Upper lobe of left lung (tissue), 6 donors: ENCODE measurements around the gene IGFBP5. TPM values are rescaled to one million over a fixed set of nuclear protein-coding genes. Genes with fewer than 3 reads are reported as not detected.

Experiments
- ATAC-seq, 2 donors: fragments of 200-7000 bp; cut with Tn5 transposase; one replicate each; pipeline ENCODE4 v1.9.1; 2022; ENCODE audit warnings: mild to moderate bottlenecking in 2 of 2, moderate library complexity in 2 of 2; ENCODE audit not compliant: low FRiP score in 2 of 2
- DNase-seq, 2 donors: peaks; one replicate each; pipeline ENCODE4 v3.0.0-alpha.2; 2019 to 2020
- H3K27ac ChIP-seq, 4 donors: fragments of 200-600 bp; sonication (generic); one replicate each; pipeline ENCODE4 v1.5.1; 2016 to 2019
- H3K27me3 ChIP-seq, 4 donors: fragments of 200-600 bp; sonication (generic); one replicate each; pipeline ENCODE4 v1.5.1; 2017 to 2019
- H3K36me3 ChIP-seq, 4 donors: fragments of 200-600 bp; sonication (generic); one replicate each; pipeline ENCODE4 v1.5.1; 2016 to 2019
- H3K4me1 ChIP-seq, 4 donors: fragments of 200-600 bp; sonication (generic); one replicate each; pipeline ENCODE4 v1.5.1; 2018 to 2019
- H3K4me3 ChIP-seq, 4 donors: fragments of 200-600 bp; sonication (generic); one replicate each; pipeline ENCODE4 v1.5.1; 2017 to 2019; ENCODE audit warnings: mild to moderate bottlenecking in 2 of 4, moderate library complexity in 1 of 4
- H3K9me3 ChIP-seq, 4 donors: fragments of 200-600 bp; sonication (generic); one replicate each; pipeline ENCODE4 v1.5.1; 2018 to 2019
- CTCF ChIP-seq, 6 experiments: fragments of 450-650 bp in 4 of 6; fragments of 200-600 bp in 2 of 6; sonication (generic) in 2 of 6; IDR thresholded peaks; one replicate each; pipeline ENCODE4 v1.5.1; 2016 to 2019; ENCODE audit warnings: antibody characterized with exemption in 6 of 6
- EP300 ChIP-seq, 4 donors: sonication (generic); formaldehyde crosslinking; IDR thresholded peaks; one replicate each; pipeline ENCODE4 v1.5.1; 2017; ENCODE audit warnings: antibody characterized with exemption in 4 of 4, control low read depth in 2 of 4
- POLR2A ChIP-seq, 4 donors: fragments of 450-650 bp; IDR thresholded peaks; one replicate each; pipeline ENCODE4 v1.5.1; 2016 to 2017; ENCODE audit warnings: antibody characterized with exemption in 4 of 4, mild to moderate bottlenecking in 2 of 4
- POLR2AphosphoS5 ChIP-seq, 2 donors: sonication (generic); formaldehyde crosslinking; IDR thresholded peaks; one replicate each; pipeline ENCODE4 v1.5.1; 2017; ENCODE audit warnings: antibody characterized with exemption in 2 of 2
- WGBS, 2 donors: methylation state at CpG; one replicate each; pipeline ENCODE4 v1.1.5; 2017 to 2018; 5-methylcytosine and 5-hydroxymethylcytosine counted together
- total RNA-seq, 6 donors: library from RNA; depleted of rRNA in 4 of 6; stranded (reverse); fragments of >200 nt in 4 of 6; gene quantifications; one replicate each; pipeline versions ENCODE4 v1.1.0 to v1.2.1, GENCODE V29; 2016 to 2021
- donor health status: DM: no; HTN: no; CAD: no; lungs with moderate emphysema.
- donor health status: DM: no; HTN: yes; CAD: no; lungs with severe emphysema.

Gene IGFBP5
- total RNA-seq, 6 donors from 2014 or later, result 41.9 to 304 (median 95.5) TPM

GRCh38 chr2:216636551-216637450, 58.5 kb downstream of the IGFBP5 start:
- no peaks in the 10 kb centered on the region for H3K36me3 ChIP-seq
- peaks cover 18 to 41% (median 33%) of the 10 kb centered on the region in 4 donors for H3K4me1 ChIP-seq
- peak; percentile 42 to 85 for DNase-seq
- no peak overlapping the region for H3K27ac ChIP-seq
- TF ChIP-seq CTCF (IDR thresholded peaks at IDR 0.05), result no peak
- TF ChIP-seq EP300 (IDR thresholded peaks at IDR 0.05), result no peak
- TF ChIP-seq POLR2A (IDR thresholded peaks at IDR 0.05), result no peak
- TF ChIP-seq POLR2AphosphoS5 (IDR thresholded peaks at IDR 0.05), result no peak
- peaks cover 0 to 11% (median 8%) of the 10 kb centered on the region in 4 donors for H3K27me3 ChIP-seq
- WGBS, 2 donors, result 36 to 45% methylated on average over 29 of the region's 29 CpGs
- H3K9me3 ChIP-seq, result no peaks in the 10 kb centered on the region
- ATAC-seq, result peak; percentile 38 to 64
- H3K4me3 ChIP-seq, result no peak overlapping the region

DNA sequence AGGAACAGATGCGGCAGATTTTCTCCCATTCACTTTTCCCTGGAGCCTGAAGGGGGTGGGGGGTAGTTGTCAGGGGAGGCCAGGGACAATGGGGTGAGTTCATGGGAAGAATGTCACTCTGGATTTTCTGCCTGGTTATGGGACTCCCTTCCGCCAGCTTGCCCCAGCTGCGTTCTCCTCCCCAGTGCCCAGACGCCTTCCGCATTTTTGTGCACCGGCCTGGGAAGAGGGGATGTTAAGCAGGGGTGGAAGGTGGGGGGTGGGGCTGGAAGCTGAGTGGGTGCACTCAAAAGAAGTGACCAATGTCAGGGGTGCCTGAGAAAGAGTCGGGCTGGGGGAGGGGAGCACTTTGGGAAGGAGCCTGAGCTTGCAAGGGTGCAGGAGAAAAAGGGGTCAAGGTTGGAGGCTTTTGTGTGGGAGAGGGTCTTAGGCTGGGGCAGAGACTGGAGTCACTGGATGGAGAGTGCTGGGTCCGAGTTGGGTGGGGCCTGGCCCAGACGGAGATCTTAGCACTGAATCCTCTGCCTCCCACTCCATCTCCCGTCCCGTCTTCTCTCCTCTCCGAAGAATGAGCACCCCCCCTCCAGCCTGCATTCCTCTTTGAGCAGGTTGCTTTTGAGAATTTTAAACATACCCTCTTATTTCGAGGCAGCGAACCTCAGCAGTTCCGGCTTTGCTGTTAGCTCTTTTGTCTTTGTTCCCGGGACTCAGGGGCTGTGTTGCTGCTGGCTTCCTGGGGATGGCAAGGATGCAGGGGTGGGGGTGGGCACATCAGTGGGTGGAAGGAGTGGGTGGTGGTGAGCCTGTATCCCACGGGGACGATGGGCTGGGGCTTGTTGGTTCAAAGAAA, 59.4 kb downstream of the IGFBP5 start:
- DNase-seq (no peak), ATAC-seq (no peak)
- Histone ChIP-seq H3K4me1 (peaks cover 18 to 41% (median 33%) of the 10 kb centered on the region in 4 donors), H3K4me3 (peak overlapping the region in 1 of 4 donors; percentile 50), H3K27me3 (peaks cover 0 to 11% (median 8%) of the 10 kb centered on the region in 4 donors), H3K36me3 (no peaks in the 10 kb centered on the region), H3K27ac (no peak overlapping the region), H3K9me3 (no peaks in the 10 kb centered on the region)
- TF ChIP-seq POLR2AphosphoS5 (IDR thresholded peaks at IDR 0.05), result no peak
- no peak for TF ChIP-seq EP300 (IDR thresholded peaks at IDR 0.05)
- no peak for TF ChIP-seq CTCF (IDR thresholded peaks at IDR 0.05)
- no peak for TF ChIP-seq POLR2A (IDR thresholded peaks at IDR 0.05)
- WGBS, 2 donors, result 42 to 48% methylated on average over 18 of the region's 18 CpGs

DNA sequence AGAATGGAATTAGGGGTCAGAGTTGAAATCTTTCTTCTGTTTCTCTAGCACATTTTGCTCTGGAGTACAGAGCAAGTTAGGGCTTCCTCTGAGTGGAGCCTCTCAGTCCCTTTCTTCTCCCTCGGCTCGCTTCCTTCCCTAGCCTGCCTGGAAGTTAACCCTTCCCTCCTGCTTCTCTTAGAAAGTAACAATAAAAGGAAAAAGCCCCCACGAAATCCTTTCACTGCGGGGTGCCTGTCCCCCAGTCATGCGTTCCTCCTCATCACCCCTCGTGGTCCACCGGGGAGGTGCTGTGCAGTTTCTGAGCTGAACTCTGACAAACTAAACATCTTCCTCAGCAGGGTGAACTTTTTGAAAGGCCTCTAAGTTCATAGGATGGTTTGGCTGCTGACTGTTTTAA, 60.2 kb downstream of the IGFBP5 start:
- ATAC-seq (no peak), DNase-seq (no peak)
- peaks cover 0 to 11% (median 8%) of the 10 kb centered on the region in 4 donors for H3K27me3 ChIP-seq
- no peak overlapping the region for H3K27ac ChIP-seq
- no peaks in the 10 kb centered on the region for H3K9me3 ChIP-seq
- H3K4me1 ChIP-seq, result peaks cover 18 to 41% (median 33%) of the 10 kb centered on the region in 4 donors
- no peak for TF ChIP-seq EP300 (IDR thresholded peaks at IDR 0.05)
- no peak for TF ChIP-seq CTCF (IDR thresholded peaks at IDR 0.05)
- H3K36me3 ChIP-seq, result no peaks in the 10 kb centered on the region
- WGBS, 2 donors, result 14 to 26% methylated on average over 7 of the region's 7 CpGs
- peak overlapping the region in 2 of 4 donors; percentile 50 to 53 for H3K4me3 ChIP-seq

DNA sequence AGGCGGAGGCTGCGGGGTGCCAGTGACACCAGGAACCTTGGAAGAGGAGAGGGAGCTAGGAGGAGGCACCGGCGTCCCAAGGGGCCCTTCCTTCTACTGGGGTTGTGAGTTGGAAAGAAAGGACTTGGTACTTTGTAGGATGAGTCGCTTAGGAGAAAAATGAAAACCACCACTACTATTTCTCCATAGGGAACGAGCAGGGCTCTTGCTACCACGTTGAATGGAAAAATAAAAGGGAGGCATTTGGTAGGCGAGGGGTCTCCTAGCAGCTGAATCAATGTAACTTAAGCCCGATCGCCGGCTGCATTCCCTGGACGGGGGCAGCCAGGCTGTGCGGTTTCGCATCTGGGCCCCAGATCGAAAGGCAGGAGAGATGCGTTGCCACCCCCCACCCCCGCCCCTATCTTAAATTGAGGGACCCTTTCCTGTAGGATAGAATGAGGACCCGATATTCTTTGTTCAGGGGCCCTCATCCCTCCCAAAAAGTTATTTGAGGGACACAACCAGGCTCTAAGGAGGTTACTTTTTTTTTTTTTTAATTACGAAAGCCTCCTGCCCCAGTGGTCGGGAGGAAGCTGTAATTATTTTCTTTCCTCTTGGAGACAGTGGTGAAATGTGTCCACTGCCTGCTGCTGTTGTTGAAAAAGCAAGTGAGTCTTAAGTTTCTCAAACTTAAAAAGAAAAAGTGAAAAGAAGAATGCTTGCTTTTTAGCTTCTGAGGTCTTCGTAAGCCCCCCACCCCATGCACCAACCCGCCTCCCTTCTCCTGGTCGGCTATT, 60.8 kb downstream of the IGFBP5 start:
- Histone ChIP-seq H3K4me1 (peaks cover 18 to 41% (median 33%) of the 10 kb centered on the region in 4 donors), H3K36me3 (no peaks in the 10 kb centered on the region), H3K9me3 (no peaks in the 10 kb centered on the region), H3K27ac (peak overlapping the region in 1 of 4 donors; percentile 26), H3K27me3 (peaks cover 0 to 11% (median 8%) of the 10 kb centered on the region in 4 donors), H3K4me3 (peak overlapping the region in 3 of 4 donors; percentile 46 to 53 (median 50))
- ATAC-seq (no peak), DNase-seq (peak in 1 of 2 donors; percentile 17)
- no peak for TF ChIP-seq CTCF (IDR thresholded peaks at IDR 0.05)
- no peak for TF ChIP-seq POLR2AphosphoS5 (IDR thresholded peaks at IDR 0.05)
- no peak for TF ChIP-seq EP300 (IDR thresholded peaks at IDR 0.05)
- no peak for TF ChIP-seq POLR2A (IDR thresholded peaks at IDR 0.05)
- 15 to 20% methylated on average over 22 to 23 of the region's 23 CpGs for WGBS, 2 donors
